Uterus (tissue), 4 donors: ENCODE data around the gene SMC6. TPM values are rescaled to one million over a fixed set of nuclear protein-coding genes. Genes with fewer than 3 reads are reported as not detected.

Experiments used
- DNase-seq, 2 donors: peaks; one replicate each; pipeline ENCODE4 v3.0.0-alpha.2; 2019 to 2020
- H3K27ac ChIP-seq, 2 donors: fragments of 200-600 bp; sonication (generic); 1 replicate in 1 of 2; 2 replicates in 1 of 2; pipeline ENCODE4 v1.5.1; 2016 to 2018
- H3K27me3 ChIP-seq, 2 donors: fragments of 200-600 bp; sonication (generic); one replicate each; pipeline ENCODE4 v1.5.1; 2018 to 2019; ENCODE audit warnings: control low read depth in 1 of 2
- H3K36me3 ChIP-seq, 2 donors: fragments of 200-600 bp; sonication (generic); one replicate each; pipeline ENCODE4 v1.5.1; 2019; ENCODE audit warnings: control low read depth in 1 of 2
- H3K4me1 ChIP-seq, 2 donors: fragments of 200-600 bp; sonication (generic); one replicate each; pipeline ENCODE4 v1.5.1; 2018 to 2019; ENCODE audit warnings: control low read depth in 1 of 2
- H3K4me3 ChIP-seq, 2 donors: fragments of 200-600 bp; sonication (generic); 1 replicate in 1 of 2; 2 replicates in 1 of 2; pipeline ENCODE4 v1.5.1; 2018 to 2019; ENCODE audit warnings: mild to moderate bottlenecking in 1 of 2
- H3K9me3 ChIP-seq, 2 donors: fragments of 200-600 bp; sonication (generic); one replicate each; pipeline ENCODE4 v1.5.1; 2019; ENCODE audit warnings: control low read depth in 1 of 2
- CTCF ChIP-seq, 4 experiments: fragments of 200-600 bp in 2 of 4; fragments of 450-650 bp in 2 of 4; sonication (generic) in 2 of 4; IDR thresholded peaks; one replicate each; pipeline ENCODE4 v1.5.1; 2016 to 2019; ENCODE audit warnings: antibody characterized with exemption in 4 of 4, mild to moderate bottlenecking in 2 of 4, moderate library complexity in 1 of 4
- POLR2A ChIP-seq, 2 donors: fragments of 450-650 bp; IDR thresholded peaks; one replicate each; pipeline ENCODE4 v1.6.1; 2016; ENCODE audit warnings: antibody characterized with exemption in 2 of 2, mild to moderate bottlenecking in 1 of 2, moderate library complexity in 1 of 2
- intact Hi-C: fragments of 100-400 bp; cut with DNase I; formaldehyde crosslinking; loops from one replicate; pipeline ENCODE4 v1.15.1; 2023; ENCODE audit warnings: low total_unique reads
- total RNA-seq, 4 donors: library from RNA; depleted of rRNA in 3 of 4; stranded (reverse); fragments of >200 nt in 3 of 4; gene quantifications; one replicate each; pipeline versions ENCODE4 v1.1.0 to v1.2.4, GENCODE V29; 2014 to 2023
- donor health status: DM: yes; HTN: yes; CAD: no.

The SMC6 gene
- total RNA-seq, 4 donors from 2014 or later = 7.4 to 49.4 (median 15.5) TPM

GRCh38 chr2:17683981-17684380, 69.6 kb downstream of the SMC6 start:
- H3K4me1 ChIP-seq = no peaks in the 10 kb centered on the region
- no peak for TF ChIP-seq CTCF (IDR thresholded peaks at IDR 0.05)
- TF ChIP-seq POLR2A (IDR thresholded peaks at IDR 0.05) = no peak
- no peak for DNase-seq
- no peak overlapping the region for H3K27ac ChIP-seq
- H3K4me3 ChIP-seq = no peak overlapping the region
- H3K36me3 ChIP-seq = no peaks in the 10 kb centered on the region
- H3K27me3 ChIP-seq = no peaks in the 10 kb centered on the region
- no peaks in the 10 kb centered on the region for H3K9me3 ChIP-seq
- intact Hi-C loops = no loop called here

GRCh38 chr2:17682098-17682857, 71.3 kb downstream of the SMC6 start:
- H3K27ac ChIP-seq = no peak overlapping the region
- TF ChIP-seq POLR2A (IDR thresholded peaks at IDR 0.05) (no peak), CTCF (IDR thresholded peaks at IDR 0.05) (no peak)
- intact Hi-C loops = no loop called here
- H3K27me3 ChIP-seq = no peaks in the 10 kb centered on the region
- H3K4me3 ChIP-seq = no peak overlapping the region
- no peaks in the 10 kb centered on the region for H3K9me3 ChIP-seq
- H3K36me3 ChIP-seq = no peaks in the 10 kb centered on the region
- DNase-seq = no peak
- no peaks in the 10 kb centered on the region for H3K4me1 ChIP-seq

- no peak for DNase-seq
- no peak overlapping the region for H3K27ac ChIP-seq
- intact Hi-C loops = no loop called here
- no peaks in the 10 kb centered on the region for H3K4me1 ChIP-seq
- no peaks in the 10 kb centered on the region for H3K27me3 ChIP-seq
- H3K4me3 ChIP-seq = no peak overlapping the region
- no peaks in the 10 kb centered on the region for H3K36me3 ChIP-seq
- no peaks in the 10 kb centered on the region for H3K9me3 ChIP-seq
- TF ChIP-seq POLR2A (IDR thresholded peaks at IDR 0.05) = no peak
- TF ChIP-seq CTCF (IDR thresholded peaks at IDR 0.05) = no peak
Observed at GRCh38 chr2:17680119-17680518, 73.5 kb downstream of the SMC6 start.

- Histone ChIP-seq H3K36me3 (no peaks in the 10 kb centered on the region), H3K4me1 (no peaks in the 10 kb centered on the region), H3K4me3 (no peak overlapping the region), H3K27me3 (no peaks in the 10 kb centered on the region), H3K9me3 (no peaks in the 10 kb centered on the region), H3K27ac (no peak overlapping the region)
- no peak for DNase-seq
- TF ChIP-seq POLR2A (IDR thresholded peaks at IDR 0.05) (no peak), CTCF (IDR thresholded peaks at IDR 0.05) (no peak)
- intact Hi-C loops = no loop called here
Observed at GRCh38 chr2:17674817-17675216, 78.8 kb downstream of the SMC6 start.

GRCh38 chr2:17672583-17673317, 80.9 kb downstream of the SMC6 start:
- Histone ChIP-seq H3K4me3 (no peak overlapping the region), H3K36me3 (no peaks in the 10 kb centered on the region), H3K27me3 (no peaks in the 10 kb centered on the region), H3K27ac (no peak overlapping the region), H3K9me3 (no peaks in the 10 kb centered on the region), H3K4me1 (no peaks in the 10 kb centered on the region)
- TF ChIP-seq POLR2A (IDR thresholded peaks at IDR 0.05) (no peak), CTCF (IDR thresholded peaks at IDR 0.05) (no peak)
- no peak for DNase-seq
- intact Hi-C loops = no loop called here
